ENCODE measurements around the gene GPX1.

DNA sequence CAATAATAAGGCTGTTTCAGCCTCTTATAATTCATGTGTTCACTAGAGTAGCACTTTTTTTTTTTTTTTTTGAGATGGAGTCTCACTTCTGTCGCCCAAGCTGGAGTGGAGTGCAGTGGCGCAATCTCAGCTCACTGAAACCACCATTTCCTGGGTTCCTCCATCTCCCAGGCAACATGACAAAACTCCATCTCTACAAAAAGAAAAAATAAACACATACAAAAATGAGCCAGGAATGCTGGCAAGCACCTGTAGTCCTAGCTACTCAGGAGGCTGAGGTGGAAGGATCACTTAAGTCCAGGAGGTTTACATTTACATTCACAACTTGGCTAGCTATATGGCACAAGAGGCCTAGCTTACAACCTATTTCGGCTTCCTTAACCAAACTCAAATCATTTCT lies 25.1 kb downstream of the GPX1 start:
- no peak for TF ChIP-seq POLR2A (IDR thresholded peaks at IDR 0.05)
- TF ChIP-seq, protein P1, sequence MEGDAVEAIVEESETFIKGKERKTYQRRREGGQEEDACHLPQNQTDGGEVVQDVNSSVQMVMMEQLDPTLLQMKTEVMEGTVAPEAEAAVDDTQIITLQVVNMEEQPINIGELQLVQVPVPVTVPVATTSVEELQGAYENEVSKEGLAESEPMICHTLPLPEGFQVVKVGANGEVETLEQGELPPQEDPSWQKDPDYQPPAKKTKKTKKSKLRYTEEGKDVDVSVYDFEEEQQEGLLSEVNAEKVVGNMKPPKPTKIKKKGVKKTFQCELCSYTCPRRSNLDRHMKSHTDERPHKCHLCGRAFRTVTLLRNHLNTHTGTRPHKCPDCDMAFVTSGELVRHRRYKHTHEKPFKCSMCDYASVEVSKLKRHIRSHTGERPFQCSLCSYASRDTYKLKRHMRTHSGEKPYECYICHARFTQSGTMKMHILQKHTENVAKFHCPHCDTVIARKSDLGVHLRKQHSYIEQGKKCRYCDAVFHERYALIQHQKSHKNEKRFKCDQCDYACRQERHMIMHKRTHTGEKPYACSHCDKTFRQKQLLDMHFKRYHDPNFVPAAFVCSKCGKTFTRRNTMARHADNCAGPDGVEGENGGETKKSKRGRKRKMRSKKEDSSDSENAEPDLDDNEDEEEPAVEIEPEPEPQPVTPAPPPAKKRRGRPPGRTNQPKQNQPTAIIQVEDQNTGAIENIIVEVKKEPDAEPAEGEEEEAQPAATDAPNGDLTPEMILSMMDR (IDR thresholded peaks at IDR 0.05) = no peak
- TF ChIP-seq EP300 (IDR thresholded peaks at IDR 0.05) = no peak
